IPS-NIHi11 (cell line): Measurements from ENCODE around the gene SLC25A40.
"Not testable (repeated sequence)": the region's sequence is repeated elsewhere in the genome, so short reads cannot be mapped to it uniquely, and the experiment has no call there.

ENCODE experiments used
- DNase-seq: peaks from one replicate; pipeline ENCODE4 v3.0.0; 2012; ENCODE audit warnings: mixed read lengths, low spot score

Gene SLC25A40, protein sequence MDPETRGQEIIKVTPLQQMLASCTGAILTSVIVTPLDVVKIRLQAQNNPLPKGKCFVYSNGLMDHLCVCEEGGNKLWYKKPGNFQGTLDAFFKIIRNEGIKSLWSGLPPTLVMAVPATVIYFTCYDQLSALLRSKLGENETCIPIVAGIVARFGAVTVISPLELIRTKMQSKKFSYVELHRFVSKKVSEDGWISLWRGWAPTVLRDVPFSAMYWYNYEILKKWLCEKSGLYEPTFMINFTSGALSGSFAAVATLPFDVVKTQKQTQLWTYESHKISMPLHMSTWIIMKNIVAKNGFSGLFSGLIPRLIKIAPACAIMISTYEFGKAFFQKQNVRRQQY

GRCh38 chr7:87876040-87876868 is at the start of gene SLC25A40, which contains the start of gene DBF4:
SLC25A40 (minus strand) TSS chr7:87876360; CDS start chr7:87858727, 17,633 bp downstream.
DBF4 (plus strand) TSS chr7:87876493; CDS start chr7:87876733, 240 bp downstream.
- peak; percentile 87 for DNase-seq

- not testable (repeated sequence) for DNase-seq
Measured at GRCh38 chr7:87922759-87923395, 46.7 kb upstream of the SLC25A40 start.

- no peak for DNase-seq
Measured at GRCh38 chr7:87920578-87920977, 44.4 kb upstream of the SLC25A40 start.

DNA sequence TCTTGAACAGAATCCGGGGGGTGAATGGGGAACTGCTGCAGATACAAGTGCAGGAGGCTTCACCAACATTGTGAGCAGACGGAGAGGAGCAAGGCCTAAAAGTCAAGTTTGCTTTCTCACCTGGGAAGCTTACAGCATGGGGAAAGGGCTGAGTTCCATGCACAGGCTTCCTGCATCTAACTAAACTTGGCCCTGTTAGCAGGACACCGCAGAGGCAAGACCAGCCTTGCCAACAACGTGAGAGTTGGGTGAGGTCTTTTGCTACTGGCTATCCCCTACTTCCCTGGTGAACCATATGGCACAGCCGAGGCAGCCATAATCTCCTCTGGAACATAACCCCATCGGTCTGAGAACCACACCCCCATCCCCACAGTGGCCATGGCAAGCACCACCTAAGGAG is 43.7 kb upstream of the SLC25A40 start:
- DNase-seq = no peak

GRCh38 chr7:87918740-87919139 is 42.6 kb upstream of the SLC25A40 start:
- DNase-seq = no peak

DNA sequence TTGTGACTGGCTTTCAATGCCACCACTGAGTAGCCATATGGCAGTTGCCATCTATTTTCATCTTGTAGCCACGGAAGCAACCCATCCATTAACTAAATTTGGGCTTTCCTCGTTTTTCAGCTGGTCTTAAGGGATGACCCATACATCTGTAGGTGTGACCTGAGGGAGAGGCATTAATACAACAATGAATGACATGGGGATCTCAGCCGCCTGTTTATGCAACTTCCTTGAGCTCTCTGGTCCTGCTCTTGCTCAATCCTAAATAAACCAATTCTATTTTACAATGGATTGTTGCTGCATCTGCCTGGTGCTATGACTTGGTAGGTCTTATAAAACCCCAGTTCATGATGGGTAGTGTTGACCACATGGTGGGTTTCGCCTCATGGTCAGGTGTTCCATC is 36.0 kb upstream of the SLC25A40 start:
- no peak for DNase-seq

DNA sequence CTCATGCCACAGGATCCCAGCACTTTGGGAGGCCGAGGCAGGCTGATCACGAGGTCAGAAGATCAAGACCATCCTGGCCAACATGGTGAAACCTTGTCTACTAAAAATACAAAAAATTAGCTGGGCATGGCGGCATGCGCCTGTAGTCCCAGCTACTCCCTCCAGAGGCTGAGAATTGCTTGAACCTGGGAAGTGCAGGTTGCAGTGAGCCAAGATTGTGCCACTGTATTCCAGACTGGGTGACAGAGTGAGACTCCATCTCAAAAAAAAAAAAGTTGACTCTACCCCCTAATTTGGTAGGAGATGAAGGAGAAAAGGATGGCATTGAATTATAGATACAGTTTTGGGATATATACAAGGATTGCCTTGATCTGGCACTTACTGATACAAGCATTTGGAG is 32.7 kb upstream of the SLC25A40 start:
- not testable (repeated sequence) for DNase-seq

DNA sequence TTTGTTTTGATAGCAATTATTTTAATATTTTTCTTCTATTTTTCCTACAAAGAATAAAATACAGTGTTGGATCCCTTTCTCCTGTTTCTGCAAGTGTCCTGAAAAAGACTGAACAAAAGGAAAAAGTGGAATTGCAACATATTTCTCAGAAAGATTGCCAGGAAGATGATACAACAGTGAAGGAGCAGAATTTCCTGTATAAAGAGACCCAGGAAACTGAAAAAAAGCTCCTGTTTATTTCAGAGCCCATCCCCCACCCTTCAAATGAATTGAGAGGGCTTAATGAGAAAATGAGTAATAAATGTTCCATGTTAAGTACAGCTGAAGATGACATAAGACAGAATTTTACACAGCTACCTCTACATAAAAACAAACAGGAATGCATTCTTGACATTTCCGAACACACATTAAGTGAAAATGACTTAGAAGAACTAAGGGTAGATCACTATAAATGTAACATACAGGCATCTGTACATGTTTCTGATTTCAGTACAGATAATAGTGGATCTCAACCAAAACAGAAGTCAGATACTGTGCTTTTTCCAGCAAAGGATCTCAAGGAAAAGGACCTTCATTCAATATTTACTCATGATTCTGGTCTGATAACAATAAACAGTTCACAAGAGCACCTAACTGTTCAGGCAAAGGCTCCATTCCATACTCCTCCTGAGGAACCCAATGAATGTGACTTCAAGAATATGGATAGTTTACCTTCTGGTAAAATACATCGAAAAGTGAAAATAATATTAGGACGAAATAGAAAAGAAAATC is 31.2 kb upstream of the SLC25A40 start:
- not testable (repeated sequence) for DNase-seq

- DNase-seq = no peak
Measured at GRCh38 chr7:87899255-87899654, 23.1 kb upstream of the SLC25A40 start.

DNA sequence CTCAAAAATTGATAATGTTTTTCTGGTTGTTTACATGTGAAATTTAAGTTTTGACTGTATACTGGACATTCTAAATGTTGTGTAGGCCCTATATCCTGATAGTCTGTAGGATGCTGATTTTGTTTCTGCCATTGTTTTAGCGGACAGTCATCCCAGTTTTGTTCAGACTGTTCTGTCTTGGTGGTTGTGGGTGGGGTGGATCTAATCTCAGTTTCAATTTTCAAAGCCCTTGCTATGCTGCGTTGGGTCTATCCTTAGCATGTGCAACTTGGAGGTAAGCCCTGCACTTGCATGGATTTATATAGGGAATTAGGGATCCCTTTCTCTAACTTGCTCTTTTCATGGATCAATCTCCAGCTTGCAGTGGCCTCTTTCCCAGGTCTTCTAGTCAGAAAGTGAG is 19.2 kb upstream of the SLC25A40 start:
- no peak for DNase-seq

DNA sequence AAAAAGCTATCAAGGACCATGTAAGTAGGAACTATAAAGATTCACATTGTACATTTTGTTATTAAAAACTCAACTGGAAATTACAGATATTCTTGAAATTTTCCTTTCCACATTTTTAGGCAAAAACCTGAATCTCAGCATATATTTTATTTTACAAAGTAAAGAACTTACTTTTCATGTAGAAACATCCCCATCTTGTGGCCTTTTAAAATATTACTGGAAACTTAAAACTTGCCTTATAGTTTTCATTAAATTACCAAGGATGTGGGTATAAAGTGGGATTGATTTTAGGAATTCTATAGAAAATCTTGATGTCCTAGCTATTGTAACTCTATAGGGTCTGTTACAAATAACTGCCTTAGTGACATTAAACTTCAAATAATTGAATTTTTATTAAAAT is 10.7 kb upstream of the SLC25A40 start:
- no peak for DNase-seq

- no peak for DNase-seq
Measured at GRCh38 chr7:87885018-87885417, 8.9 kb upstream of the SLC25A40 start.

GRCh38 chr7:87882151-87882937 is 6.2 kb upstream of the SLC25A40 start:
- no peak for DNase-seq

DNA sequence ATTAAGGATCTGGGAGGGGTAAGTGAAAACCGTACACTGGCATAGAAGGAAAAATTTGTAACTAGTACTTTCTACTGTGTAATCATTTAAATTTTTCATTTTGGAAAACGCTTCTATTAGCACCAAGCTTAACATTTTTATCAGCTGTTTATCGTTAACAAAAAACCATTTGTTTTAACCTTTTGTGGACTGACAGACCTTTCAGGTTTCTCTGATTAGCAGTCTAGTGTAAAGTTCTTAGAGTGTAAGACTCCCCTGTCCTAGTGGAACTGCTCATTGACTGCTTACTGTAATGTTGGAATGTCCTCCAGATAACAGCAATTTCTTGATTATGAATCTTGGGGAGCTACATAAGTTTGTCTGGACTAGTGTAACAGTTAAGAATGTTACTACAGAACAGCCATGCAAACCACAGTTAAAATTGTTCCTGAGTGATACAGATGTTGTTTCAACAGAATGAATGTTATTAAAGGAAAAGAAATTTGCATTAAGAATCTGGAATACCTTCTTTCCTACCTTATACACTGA is 2.1 kb upstream of the SLC25A40 start:
- DNase-seq = no peak

- no peak for DNase-seq
Measured at GRCh38 chr7:87877366-87878040, 1.3 kb upstream of the SLC25A40 start.

- peak; percentile 60 for DNase-seq
Measured at GRCh38 chr7:87876869-87877234, 692 bp upstream of the SLC25A40 start.

DNA sequence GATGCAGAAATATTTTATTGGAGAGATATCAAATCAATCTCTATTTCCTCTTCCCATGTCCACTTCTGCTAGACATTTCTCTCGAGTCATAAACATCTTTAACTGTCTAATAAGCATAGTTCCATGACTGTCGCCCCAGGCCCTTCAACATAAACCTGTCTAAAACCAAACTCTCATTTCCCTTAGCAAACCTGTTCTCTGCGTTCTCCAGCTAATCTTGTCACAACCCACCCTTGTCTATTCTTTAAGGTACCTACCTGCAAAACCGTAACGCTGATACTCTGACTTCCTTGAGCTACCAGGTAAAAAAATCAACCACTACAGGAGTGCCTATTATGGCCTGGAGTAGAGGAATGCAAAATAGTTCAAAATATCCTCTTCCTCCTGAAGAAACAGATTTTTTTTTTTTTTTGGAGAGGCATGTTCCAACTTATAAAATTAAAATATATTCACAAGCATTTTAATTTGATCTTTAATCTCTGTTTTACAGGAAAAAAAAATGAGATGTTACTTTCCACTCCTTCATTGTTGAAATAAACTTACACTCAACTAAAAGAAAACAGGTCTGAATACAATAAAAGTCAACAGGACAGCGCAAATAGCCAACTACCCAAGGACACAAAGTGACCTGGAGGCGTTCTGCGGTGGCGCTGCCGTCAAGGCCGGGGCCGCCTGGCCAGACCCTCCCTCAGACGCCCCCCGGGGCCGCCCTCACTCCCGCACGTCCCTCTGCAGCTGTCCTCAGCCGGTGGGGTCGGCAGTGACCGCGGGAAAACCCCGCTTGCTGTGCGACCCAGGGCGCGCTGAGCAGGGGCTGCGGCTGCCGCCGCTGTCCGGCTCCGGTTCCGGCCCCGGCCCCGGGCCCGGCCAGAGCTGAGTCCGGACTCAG is 765 bp downstream of the SLC25A40 start:
- DNase-seq = peak; percentile 66

DNA sequence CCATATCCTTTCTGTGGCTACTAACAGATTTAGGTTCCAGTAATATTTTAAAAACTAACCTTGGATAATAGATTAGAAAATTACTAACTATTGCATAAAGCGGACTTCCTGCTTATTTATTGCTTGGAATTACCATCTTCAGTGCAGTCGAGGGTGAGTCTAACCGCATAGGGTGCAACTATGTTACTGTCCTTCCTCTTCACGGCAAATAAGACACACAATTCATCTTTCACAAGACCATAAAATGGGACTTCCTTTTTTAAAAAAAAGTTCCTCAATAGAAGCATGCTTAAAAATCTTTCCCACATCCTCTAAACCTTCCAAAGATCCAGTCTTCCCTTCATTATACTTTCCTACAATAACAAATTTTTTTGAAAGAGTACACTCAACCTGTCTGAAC is 2.1 kb downstream of the SLC25A40 start:
- no peak for DNase-seq

DNA sequence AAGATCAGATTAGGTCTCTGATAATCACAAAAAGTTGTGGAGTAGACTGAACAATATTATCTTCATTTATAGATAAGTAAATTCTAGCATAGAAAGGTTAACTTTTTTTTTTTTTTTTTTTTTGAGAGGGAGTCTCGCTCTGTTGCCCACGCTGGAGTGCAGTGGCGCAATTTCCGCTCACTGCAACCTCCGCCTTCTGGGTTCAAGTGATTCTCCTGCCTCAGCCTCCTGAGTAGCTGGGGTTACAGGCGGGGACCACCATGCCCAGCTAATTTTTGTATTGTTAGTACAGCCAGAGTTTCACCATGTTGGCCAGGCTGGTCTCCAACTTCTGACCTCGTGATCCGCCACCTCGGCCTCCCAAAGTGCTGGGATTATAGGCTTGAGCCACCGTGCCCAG is 2.8 kb downstream of the SLC25A40 start:
- not testable (repeated sequence) for DNase-seq
